ENCODE results near the gene YWHAE.
"Not testable (repeated sequence)": the region's sequence is repeated elsewhere in the genome, so short reads cannot be mapped to it uniquely, and the experiment has no call there.

The YWHAE gene

DNA sequence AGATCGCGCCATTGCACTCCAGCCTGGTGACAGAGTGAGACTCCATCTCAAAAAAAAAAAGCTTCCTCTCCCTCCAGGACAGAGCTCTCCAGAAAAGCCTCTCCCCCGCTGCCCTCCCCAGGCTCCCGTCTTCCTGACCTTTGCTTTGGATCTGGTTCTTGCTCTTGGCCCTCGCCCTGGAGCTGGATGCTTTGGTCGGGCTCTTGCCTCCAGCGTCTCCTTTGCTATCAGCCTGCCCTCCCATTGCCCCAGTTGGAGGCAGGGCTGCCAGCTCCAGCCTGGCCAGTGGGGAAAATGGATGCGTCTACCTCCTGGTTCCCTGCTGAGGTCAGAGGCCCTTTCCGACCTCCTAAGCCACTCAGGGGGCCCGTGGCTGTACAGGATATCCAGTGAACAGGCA lies 84.6 kb downstream of the YWHAE start:
- Histone ChIP-seq H3K36me3 (ENCODE audit: control insufficient read depth, insufficient read depth, low read length) (no peaks in the 10 kb centered on the region), H3K9ac (ENCODE audit: low read depth, low read length) (no peak overlapping the region), H3K4me3 (ENCODE audit: low read depth, low read length) (no peak overlapping the region), H3K9me3 (ENCODE audit: control insufficient read depth, insufficient read depth, low read length) (no peaks in the 10 kb centered on the region), H3K4me1 (ENCODE audit: control insufficient read depth, insufficient read depth, low read length) (no peaks in the 10 kb centered on the region), H3K27me3 (ENCODE audit: control insufficient read depth, insufficient read depth, low read length) (no peaks in the 10 kb centered on the region)

DNA sequence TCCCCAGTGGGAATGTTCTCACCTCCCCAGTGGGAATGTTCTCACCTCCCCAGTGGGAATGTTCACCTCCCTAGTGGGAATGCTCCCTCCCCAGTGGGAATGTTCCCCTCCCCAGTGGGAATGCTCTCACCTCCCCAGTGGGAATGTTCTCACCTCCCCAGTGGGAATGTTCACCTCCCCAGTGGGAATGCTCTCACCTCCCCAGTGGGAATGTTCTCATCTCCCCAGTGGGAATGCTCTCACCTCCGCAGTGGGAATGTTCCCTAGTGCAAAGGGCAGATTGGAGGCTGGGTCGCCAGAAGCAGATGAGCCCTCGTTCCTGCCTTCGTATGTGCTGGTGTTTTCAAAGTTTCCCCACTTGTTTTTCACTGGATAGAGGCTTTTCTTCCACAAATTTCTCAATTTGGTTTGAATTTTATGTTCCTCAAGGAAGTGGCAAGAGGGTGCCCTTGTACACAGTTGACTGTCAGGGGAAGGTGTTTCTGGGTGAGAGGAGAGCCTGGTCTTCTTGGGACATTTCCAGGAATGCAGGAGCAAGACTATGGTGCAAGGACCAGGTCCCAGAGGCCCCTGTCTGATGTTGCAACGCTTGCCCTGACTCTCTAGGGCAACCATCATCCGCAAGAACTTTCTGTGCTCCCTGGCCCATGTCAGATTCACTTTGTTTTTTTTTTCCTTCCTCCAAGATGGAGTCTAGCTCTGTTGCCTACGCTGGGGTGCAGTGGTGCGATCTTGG lies 86.6 kb downstream of the YWHAE start:
- no peak overlapping the region for H3K9ac ChIP-seq (ENCODE audit: low read depth, low read length)
- no peaks in the 10 kb centered on the region for H3K36me3 ChIP-seq (ENCODE audit: control insufficient read depth, insufficient read depth, low read length)
- H3K9me3 ChIP-seq (ENCODE audit: control insufficient read depth, insufficient read depth, low read length) = no peaks in the 10 kb centered on the region
- H3K27me3 ChIP-seq (ENCODE audit: control insufficient read depth, insufficient read depth, low read length) = no peaks in the 10 kb centered on the region
- H3K4me1 ChIP-seq (ENCODE audit: control insufficient read depth, insufficient read depth, low read length) = no peaks in the 10 kb centered on the region
- H3K4me3 ChIP-seq (ENCODE audit: low read depth, low read length) = no peak overlapping the region

DNA sequence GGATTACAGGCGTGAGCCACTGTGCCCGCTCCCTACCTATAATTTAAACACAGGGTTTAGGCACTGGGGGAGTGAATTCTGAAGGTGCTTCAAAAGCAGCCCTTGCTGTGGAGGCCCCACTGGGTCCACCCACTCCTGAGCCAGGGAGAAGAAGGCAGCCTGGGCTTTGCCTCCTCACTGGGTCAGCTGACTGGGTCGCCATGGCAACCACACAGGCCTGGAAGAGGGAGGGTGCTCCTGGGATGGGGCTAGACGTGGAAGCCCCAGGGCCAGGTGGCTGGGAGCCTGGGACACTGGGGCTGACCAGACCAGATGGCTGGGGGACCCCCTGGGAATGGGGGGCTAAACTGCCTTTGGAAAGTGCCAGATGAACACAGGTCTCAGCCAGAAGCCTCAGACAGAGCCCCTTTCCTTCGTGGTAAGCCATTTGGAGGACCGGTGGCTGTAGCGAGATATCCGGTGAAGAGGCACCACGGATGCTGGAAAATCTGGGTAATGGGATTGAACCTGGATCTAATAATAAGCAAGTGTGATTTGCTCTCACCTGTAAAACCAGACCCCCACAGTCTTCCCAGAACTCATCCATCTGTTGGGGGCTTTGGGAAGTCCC lies 87.7 kb downstream of the YWHAE start:
- H3K4me1 ChIP-seq (ENCODE audit: control insufficient read depth, insufficient read depth, low read length) = no peaks in the 10 kb centered on the region

DNA sequence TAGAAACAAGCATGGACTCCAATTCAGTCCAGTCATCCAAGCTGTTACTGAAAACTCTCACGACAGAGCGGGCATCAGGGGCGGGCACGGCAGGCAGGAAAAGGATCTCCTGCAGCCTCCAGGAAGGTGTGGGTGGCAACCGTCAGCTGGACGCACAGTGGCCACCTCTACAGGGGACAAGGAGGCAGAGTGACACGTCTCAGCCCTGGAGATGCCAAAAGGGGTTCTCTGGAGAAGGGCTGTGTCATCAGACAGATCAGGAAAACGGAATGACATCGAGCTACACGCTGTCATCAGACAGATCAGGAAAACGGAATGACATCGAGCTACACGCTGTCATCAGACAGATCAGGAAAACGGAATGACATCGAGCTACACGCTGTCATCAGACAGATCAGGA lies 92.2 kb downstream of the YWHAE start:
- H3K9ac ChIP-seq (ENCODE audit: low read depth, low read length); H3K4me3 ChIP-seq (ENCODE audit: low read depth, low read length); H3K9me3 ChIP-seq (ENCODE audit: control insufficient read depth, insufficient read depth, low read length); H3K36me3 ChIP-seq (ENCODE audit: control insufficient read depth, insufficient read depth, low read length); H3K4me1 ChIP-seq (ENCODE audit: control insufficient read depth, insufficient read depth, low read length); H3K27me3 ChIP-seq (ENCODE audit: control insufficient read depth, insufficient read depth, low read length): not testable (repeated sequence)

More for the DNA sequence above, 87.7 kb downstream of the YWHAE start:
- Histone ChIP-seq H3K9me3 (ENCODE audit: control insufficient read depth, insufficient read depth, low read length) (no peaks in the 10 kb centered on the region), H3K9ac (ENCODE audit: low read depth, low read length) (no peak overlapping the region), H3K4me3 (ENCODE audit: low read depth, low read length) (no peak overlapping the region), H3K36me3 (ENCODE audit: control insufficient read depth, insufficient read depth, low read length) (no peaks in the 10 kb centered on the region), H3K27me3 (ENCODE audit: control insufficient read depth, insufficient read depth, low read length) (no peaks in the 10 kb centered on the region)

DNA sequence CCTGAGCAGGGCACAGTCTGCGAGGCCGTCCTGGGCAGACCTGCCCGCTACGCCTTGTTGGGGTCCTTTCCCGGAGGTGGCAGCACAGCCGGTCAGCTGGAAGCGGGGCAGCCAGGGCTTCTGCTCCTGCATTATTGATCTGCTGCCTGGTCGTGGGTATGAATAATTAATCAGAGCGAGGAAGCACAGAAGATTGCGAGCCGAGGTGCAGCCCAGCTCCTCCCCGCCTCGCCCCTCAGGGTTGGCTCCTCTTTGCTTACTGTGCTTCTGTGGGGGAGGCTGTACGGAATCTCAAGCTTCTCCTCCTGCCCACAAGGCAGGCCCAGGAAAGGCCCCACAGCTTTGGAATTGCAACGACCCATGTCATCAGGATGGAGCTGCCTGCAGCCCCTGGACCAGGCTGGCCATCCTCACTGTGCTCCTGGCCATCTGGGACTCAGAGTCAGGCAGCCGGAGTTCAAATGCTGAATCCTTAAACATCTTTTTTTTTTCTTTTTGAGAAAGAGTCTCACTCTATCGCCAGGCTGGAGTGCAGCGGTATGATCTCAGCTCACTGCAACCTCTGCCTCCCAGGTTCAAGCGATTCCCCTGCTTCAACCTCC lies 95.0 kb downstream of the YWHAE start:
- Histone ChIP-seq H3K36me3 (ENCODE audit: control insufficient read depth, insufficient read depth, low read length) (no peaks in the 10 kb centered on the region), H3K9me3 (ENCODE audit: control insufficient read depth, insufficient read depth, low read length) (no peaks in the 10 kb centered on the region), H3K4me3 (ENCODE audit: low read depth, low read length) (no peak overlapping the region), H3K4me1 (ENCODE audit: control insufficient read depth, insufficient read depth, low read length) (no peaks in the 10 kb centered on the region), H3K27me3 (ENCODE audit: control insufficient read depth, insufficient read depth, low read length) (no peaks in the 10 kb centered on the region), H3K9ac (ENCODE audit: low read depth, low read length) (no peak overlapping the region)

DNA sequence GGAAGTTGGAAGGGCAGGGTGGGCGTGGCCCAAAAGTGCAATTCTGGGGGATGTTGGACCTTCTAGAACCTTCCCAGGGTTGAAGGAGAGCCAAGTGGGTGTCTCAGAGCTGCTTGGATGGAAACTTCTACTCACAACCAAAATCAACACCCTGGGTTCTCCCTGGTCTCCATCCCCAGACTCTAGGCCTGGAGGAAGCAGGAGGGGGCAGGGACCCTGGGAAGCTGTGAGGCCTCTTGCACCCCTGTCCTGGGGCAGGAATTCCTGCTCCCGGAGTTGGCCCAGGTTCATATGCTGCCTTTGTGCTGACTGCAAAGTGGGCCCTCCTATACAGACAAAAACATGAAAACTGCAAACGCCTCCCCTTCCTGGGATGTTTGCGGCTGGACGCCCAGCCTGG lies 95.5 kb downstream of the YWHAE start:
- H3K36me3 ChIP-seq (ENCODE audit: control insufficient read depth, insufficient read depth, low read length) = no peaks in the 10 kb centered on the region
- no peak overlapping the region for H3K4me3 ChIP-seq (ENCODE audit: low read depth, low read length)
- H3K9me3 ChIP-seq (ENCODE audit: control insufficient read depth, insufficient read depth, low read length) = no peaks in the 10 kb centered on the region
- H3K4me1 ChIP-seq (ENCODE audit: control insufficient read depth, insufficient read depth, low read length) = no peaks in the 10 kb centered on the region
- H3K27me3 ChIP-seq (ENCODE audit: control insufficient read depth, insufficient read depth, low read length) = no peaks in the 10 kb centered on the region
- H3K9ac ChIP-seq (ENCODE audit: low read depth, low read length) = no peak overlapping the region

DNA sequence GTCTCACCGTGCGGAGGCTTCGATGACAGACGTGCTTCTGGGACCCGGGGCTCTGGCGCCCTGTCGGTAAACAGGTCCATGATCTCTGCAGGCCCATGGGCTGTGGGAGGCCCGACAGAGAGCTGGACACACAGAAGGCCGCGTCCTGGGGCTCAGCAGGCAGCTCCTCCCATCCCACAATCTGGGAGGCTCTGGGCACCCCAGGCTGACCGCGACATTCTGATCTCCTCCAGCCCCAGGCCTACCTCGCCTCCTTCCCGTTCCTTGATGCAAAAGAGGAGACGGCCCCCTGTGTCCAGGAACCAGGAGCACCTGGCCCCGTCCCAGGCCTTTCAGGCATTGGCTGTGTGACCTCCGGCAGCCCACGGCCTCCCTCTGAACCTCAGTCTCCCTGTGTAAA lies 97.3 kb downstream of the YWHAE start:
- Histone ChIP-seq H3K4me3 (ENCODE audit: low read depth, low read length) (no peak overlapping the region), H3K9me3 (ENCODE audit: control insufficient read depth, insufficient read depth, low read length) (no peaks in the 10 kb centered on the region), H3K36me3 (ENCODE audit: control insufficient read depth, insufficient read depth, low read length) (no peaks in the 10 kb centered on the region), H3K9ac (ENCODE audit: low read depth, low read length) (no peak overlapping the region), H3K4me1 (ENCODE audit: control insufficient read depth, insufficient read depth, low read length) (peaks cover 3% of the 10 kb centered on the region), H3K27me3 (ENCODE audit: control insufficient read depth, insufficient read depth, low read length) (peaks cover 3% of the 10 kb centered on the region)

DNA sequence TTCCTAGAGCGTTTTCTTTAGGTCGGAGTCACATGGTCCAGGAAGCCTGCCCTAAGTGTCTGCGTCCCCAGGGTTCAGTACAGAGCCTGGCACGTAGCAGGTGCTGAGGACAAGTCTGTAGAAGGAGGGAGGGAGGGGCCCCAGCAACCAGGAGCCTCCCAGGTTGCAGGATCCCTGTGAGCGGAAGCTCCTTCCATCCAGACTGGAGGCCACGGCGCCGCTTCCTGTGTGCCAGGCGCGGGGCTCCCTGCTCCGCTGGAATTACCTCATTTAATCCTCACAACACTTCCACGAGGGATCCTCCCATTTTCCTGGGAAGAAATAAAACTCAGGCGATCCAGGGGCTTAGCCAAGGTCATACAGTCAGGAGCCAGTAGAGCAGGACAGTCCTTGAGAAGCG lies 98.5 kb downstream of the YWHAE start:
- H3K9me3 ChIP-seq (ENCODE audit: control insufficient read depth, insufficient read depth, low read length) = no peaks in the 10 kb centered on the region
- no peak overlapping the region for H3K4me3 ChIP-seq (ENCODE audit: low read depth, low read length)
- no peaks in the 10 kb centered on the region for H3K36me3 ChIP-seq (ENCODE audit: control insufficient read depth, insufficient read depth, low read length)
- no peak overlapping the region for H3K9ac ChIP-seq (ENCODE audit: low read depth, low read length)
- peaks cover 3% of the 10 kb centered on the region for H3K27me3 ChIP-seq (ENCODE audit: control insufficient read depth, insufficient read depth, low read length)
- peaks cover 3% of the 10 kb centered on the region for H3K4me1 ChIP-seq (ENCODE audit: control insufficient read depth, insufficient read depth, low read length)

DNA sequence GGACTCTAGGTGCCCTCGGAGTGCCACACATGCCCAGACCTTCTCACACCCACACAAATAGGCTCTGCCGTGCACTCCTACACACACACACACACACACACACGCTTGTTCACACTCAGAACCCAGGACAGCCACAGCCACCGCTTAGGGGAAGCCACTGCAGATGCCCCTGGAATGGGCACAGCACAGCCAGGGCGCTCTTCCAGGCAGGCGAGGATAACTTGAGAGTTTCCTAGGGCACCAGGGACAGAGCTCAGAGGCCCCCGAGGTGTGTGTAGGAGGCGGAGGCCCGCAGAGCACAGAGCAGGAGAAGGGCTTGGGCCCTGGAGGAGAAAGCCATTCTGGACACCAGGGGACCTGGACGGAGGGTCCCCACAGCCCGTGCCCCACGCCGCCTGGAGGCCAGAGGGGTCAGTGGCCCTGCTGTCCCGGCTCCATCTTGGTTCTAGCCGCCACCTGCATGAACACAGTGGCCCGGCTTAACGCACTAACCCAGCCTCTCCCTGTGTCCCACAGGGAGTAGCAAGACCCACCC lies 99.6 kb downstream of the YWHAE start:
- no peak overlapping the region for H3K9ac ChIP-seq (ENCODE audit: low read depth, low read length)
- H3K4me1 ChIP-seq (ENCODE audit: control insufficient read depth, insufficient read depth, low read length) = peaks cover 3% of the 10 kb centered on the region
- no peaks in the 10 kb centered on the region for H3K9me3 ChIP-seq (ENCODE audit: control insufficient read depth, insufficient read depth, low read length)
- H3K4me3 ChIP-seq (ENCODE audit: low read depth, low read length) = no peak overlapping the region
- H3K27me3 ChIP-seq (ENCODE audit: control insufficient read depth, insufficient read depth, low read length) = peaks cover 3% of the 10 kb centered on the region
- H3K36me3 ChIP-seq (ENCODE audit: control insufficient read depth, insufficient read depth, low read length) = no peaks in the 10 kb centered on the region

DNA sequence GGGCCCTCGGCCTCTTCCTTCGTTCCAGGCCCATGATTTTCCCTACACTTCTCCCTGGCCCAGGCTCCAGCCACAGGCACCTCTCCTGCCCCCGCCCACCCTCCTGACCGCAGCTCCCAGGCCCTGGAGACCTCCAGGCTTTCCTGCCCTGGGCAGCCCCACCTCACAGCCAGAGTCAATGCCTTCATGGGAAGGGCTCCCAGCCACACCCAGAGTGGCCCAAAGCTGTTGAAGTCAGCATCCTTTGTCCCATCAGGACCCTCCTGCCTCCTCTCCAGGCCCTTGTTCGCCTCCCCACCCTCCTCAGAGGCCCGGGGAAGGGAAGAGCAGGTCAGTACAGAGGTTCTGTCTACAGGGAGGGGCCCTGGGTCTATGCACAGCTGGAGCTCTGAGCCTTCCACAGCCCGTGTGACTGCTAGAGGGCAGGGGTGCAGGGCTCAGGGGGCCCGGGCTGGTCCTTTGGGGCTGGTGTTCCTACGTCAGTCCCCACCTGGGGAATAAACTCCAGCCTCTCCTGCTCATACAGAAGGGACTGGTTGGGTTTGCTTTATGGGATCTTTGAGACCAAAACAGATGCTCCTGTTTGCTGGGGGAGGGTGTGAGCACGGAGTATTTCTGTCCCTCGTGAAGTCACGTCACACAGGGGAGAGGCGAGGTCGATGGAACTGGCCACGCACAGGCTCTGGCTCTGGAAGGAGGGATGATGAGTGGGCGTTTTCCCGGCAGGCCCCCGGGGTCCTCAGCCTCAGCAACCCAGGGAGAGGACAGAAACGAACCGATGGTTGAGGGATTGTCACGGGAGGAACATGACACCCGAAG lies 100.3 kb downstream of the YWHAE start:
- Histone ChIP-seq H3K4me3 (ENCODE audit: low read depth, low read length) (no peak overlapping the region), H3K36me3 (ENCODE audit: control insufficient read depth, insufficient read depth, low read length) (no peaks in the 10 kb centered on the region), H3K27me3 (ENCODE audit: control insufficient read depth, insufficient read depth, low read length) (peaks cover 3% of the 10 kb centered on the region), H3K9ac (ENCODE audit: low read depth, low read length) (no peak overlapping the region), H3K9me3 (ENCODE audit: control insufficient read depth, insufficient read depth, low read length) (no peaks in the 10 kb centered on the region), H3K4me1 (ENCODE audit: control insufficient read depth, insufficient read depth, low read length) (peaks cover 3% of the 10 kb centered on the region)

DNA sequence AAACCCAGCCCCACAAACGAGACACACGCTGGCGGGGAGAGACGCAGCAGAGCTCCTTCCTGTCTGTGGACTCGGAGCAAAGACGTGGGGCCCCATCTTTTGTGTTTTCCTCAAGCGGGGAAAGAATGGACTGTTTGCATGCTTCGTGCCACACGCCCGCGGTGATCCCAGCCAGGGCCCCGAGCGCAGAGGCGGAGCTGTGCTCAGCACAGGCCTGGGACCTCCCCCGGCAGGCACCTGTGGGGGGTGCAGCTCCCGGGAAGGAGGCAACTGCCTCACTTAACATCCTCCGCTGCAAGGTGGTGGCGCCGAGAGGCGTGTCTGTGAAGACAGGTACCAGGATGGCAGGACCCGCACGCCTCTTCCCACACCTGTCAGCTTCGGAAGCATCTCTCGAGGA lies 101.4 kb downstream of the YWHAE start:
- H3K36me3 ChIP-seq (ENCODE audit: control insufficient read depth, insufficient read depth, low read length) = no peaks in the 10 kb centered on the region
- H3K27me3 ChIP-seq (ENCODE audit: control insufficient read depth, insufficient read depth, low read length) = peaks cover 3% of the 10 kb centered on the region
- peaks cover 3% of the 10 kb centered on the region for H3K4me1 ChIP-seq (ENCODE audit: control insufficient read depth, insufficient read depth, low read length)
- H3K9me3 ChIP-seq (ENCODE audit: control insufficient read depth, insufficient read depth, low read length) = no peaks in the 10 kb centered on the region
- H3K4me3 ChIP-seq (ENCODE audit: low read depth, low read length) = no peak overlapping the region
- no peak overlapping the region for H3K9ac ChIP-seq (ENCODE audit: low read depth, low read length)

All from iPS-15b (cell line).